ENCODE results near the gene NECAP2.
A peak's percentile ranks its signal among the peaks of the same experiment; 100 is the strongest.

NECAP2 gene, protein sequence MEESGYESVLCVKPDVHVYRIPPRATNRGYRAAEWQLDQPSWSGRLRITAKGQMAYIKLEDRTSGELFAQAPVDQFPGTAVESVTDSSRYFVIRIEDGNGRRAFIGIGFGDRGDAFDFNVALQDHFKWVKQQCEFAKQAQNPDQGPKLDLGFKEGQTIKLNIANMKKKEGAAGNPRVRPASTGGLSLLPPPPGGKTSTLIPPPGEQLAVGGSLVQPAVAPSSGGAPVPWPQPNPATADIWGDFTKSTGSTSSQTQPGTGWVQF

DNA sequence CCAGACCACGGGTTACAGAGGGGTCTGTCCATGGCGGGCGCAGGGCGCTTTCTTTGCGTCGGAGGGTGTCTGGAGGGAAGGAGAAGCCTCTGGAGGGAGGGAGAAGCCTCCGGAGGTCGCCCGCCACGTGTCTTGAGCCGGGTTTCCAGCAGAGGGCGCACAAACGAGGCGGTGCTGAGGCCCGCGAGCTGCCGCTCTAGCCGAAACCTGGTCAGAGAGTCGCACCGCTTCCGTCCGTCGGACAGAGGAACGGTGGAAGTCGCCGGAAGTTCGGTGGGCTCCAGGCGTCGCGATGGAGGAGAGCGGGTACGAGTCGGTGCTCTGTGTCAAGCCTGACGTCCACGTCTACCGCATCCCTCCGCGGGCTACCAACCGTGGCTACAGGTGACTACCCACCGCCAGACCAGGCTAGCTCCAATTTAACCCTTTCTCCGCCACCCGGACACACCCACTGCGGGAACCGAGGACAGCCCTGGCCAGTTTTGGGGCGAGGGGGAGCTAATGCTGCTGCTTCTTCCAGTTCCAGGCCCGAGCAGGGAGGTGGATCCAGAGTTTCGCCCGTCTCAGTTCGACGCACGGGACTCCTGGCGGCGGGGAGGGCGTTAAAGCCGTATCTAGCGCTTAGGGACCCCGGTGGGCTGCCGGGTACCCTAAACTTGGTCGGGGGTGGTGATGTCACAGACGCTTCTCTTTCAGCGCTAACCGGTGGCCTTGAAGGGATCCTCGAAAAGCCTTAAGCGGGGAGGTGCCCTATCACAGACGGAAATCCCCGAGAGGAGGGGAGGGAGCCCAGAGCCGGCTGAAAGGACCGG, at the start of gene NECAP2:
Gene NECAP2, plus strand, starts transcription at position 255 of the 812 bp plus-strand sequence. Its CDS starts 38 bp downstream, at position 293.
- peak within 1 kb of the TSS; percentile 86 for H3K9ac ChIP-seq (ENCODE audit: insufficient read length, low read depth)
- no peaks in the 10 kb centered on the region for H3K27me3 ChIP-seq (ENCODE audit: insufficient read depth, insufficient read length)
- peak within 1 kb of the TSS; percentile 93 for H3K4me3 ChIP-seq (ENCODE audit: insufficient read length, low read depth)
- no peaks in the 10 kb centered on the region for H3K4me1 ChIP-seq (ENCODE audit: insufficient read depth, insufficient read length)
- DNase-seq (ENCODE audit: low read depth, low spot score): peak; percentile 91
- H3K9me3 ChIP-seq (ENCODE audit: insufficient read depth, low read length): no peaks in the 10 kb centered on the region
- TF ChIP-seq ZNF274 (IDR thresholded peaks at IDR 0.05; ENCODE audit: low read depth, low read length) (no peak), SUZ12 (IDR thresholded peaks at IDR 0.05; ENCODE audit: extremely low read depth, insufficient read depth, insufficient read length) (no peak), YY1 (IDR thresholded peaks at IDR 0.05; ENCODE audit: insufficient read depth, insufficient read length) (no peak)
- H3K36me3 ChIP-seq (ENCODE audit: insufficient read depth, insufficient read length, low read length): peaks cover 40% of the 10 kb centered on the region

DNA sequence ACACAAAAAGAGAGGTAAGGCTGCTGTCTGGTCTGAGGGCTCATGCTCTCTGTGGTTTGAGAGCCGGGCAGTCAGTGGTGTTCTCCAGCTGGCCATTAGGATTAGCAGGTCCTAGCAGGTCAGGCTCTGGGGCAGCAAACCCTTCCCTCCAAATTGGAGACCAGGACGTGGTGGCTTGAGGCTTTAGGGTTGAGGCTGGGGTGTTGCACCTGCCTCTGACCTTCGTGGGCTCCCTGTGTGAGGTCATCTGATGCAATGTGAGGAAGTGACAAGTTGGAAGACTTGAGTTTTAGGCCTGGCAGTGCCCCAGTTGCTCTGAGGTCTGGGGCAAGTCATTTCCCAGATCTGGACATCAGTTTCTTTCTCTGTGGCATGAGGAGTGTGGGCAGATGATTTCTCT, 49.1 kb upstream of the NECAP2 start:
- Histone ChIP-seq H3K9me3 (ENCODE audit: insufficient read depth, low read length) (no peaks in the 10 kb centered on the region), H3K4me3 (ENCODE audit: insufficient read length, low read depth) (no peak overlapping the region), H3K9ac (ENCODE audit: insufficient read length, low read depth) (no peak overlapping the region), H3K4me1 (ENCODE audit: insufficient read depth, insufficient read length) (peaks cover 10% of the 10 kb centered on the region), H3K36me3 (ENCODE audit: insufficient read depth, insufficient read length, low read length) (peaks cover 56% of the 10 kb centered on the region), H3K27me3 (ENCODE audit: insufficient read depth, insufficient read length) (no peaks in the 10 kb centered on the region)
- no peak for DNase-seq (ENCODE audit: low read depth, low spot score)
- no peak for TF ChIP-seq ZNF274 (IDR thresholded peaks at IDR 0.05; ENCODE audit: low read depth, low read length)
- TF ChIP-seq SUZ12 (IDR thresholded peaks at IDR 0.05; ENCODE audit: extremely low read depth, insufficient read depth, insufficient read length): no peak
- TF ChIP-seq YY1 (IDR thresholded peaks at IDR 0.05; ENCODE audit: insufficient read depth, insufficient read length): no peak

DNA sequence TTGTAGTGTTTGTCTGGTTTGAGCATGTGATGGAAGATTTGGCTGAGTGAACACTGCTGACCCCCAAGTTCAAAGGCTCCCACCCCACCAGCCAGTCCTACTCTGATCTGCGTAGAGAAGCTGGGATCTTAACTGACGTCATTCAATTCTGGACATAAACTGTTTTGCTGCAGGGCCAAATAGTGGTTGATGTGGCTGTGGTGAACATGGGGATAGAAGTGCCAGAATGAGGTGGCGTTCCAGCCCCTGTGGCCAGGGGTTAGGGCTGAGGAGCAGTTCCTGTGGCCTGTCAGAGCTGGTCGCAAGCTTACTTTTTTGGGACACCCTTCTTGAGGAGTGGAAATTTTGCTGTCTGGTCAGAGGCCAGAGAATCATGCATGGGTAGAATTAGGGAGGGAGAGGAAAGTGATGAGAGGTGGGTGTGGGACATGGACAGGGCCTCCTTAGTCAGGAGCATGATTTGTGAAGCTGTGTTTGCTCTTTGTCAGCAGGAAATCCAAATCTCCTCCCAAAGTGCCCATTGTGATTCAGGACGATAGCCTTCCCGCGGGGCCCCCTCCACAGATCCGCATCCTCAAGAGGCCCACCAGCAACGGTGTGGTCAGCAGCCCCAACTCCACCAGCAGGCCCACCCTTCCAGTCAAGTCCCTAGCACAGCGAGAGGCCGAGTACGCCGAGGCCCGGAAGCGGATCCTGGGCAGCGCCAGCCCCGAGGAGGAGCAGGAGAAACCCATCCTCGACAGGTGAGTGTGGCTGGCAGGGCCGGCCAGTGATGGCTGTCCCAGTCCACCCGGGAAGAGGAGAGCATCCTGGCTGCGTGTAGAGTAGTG, 47.6 kb upstream of the NECAP2 start:
- Histone ChIP-seq H3K4me1 (ENCODE audit: insufficient read depth, insufficient read length) (peaks cover 10% of the 10 kb centered on the region), H3K9ac (ENCODE audit: insufficient read length, low read depth) (no peak overlapping the region), H3K27me3 (ENCODE audit: insufficient read depth, insufficient read length) (no peaks in the 10 kb centered on the region), H3K4me3 (ENCODE audit: insufficient read length, low read depth) (no peak overlapping the region), H3K36me3 (ENCODE audit: insufficient read depth, insufficient read length, low read length) (peaks cover 66% of the 10 kb centered on the region), H3K9me3 (ENCODE audit: insufficient read depth, low read length) (no peaks in the 10 kb centered on the region)
- DNase-seq (ENCODE audit: low read depth, low spot score): no peak
- TF ChIP-seq ZNF274 (IDR thresholded peaks at IDR 0.05; ENCODE audit: low read depth, low read length) (no peak), YY1 (IDR thresholded peaks at IDR 0.05; ENCODE audit: insufficient read depth, insufficient read length) (no peak), SUZ12 (IDR thresholded peaks at IDR 0.05; ENCODE audit: extremely low read depth, insufficient read depth, insufficient read length) (no peak)

DNA sequence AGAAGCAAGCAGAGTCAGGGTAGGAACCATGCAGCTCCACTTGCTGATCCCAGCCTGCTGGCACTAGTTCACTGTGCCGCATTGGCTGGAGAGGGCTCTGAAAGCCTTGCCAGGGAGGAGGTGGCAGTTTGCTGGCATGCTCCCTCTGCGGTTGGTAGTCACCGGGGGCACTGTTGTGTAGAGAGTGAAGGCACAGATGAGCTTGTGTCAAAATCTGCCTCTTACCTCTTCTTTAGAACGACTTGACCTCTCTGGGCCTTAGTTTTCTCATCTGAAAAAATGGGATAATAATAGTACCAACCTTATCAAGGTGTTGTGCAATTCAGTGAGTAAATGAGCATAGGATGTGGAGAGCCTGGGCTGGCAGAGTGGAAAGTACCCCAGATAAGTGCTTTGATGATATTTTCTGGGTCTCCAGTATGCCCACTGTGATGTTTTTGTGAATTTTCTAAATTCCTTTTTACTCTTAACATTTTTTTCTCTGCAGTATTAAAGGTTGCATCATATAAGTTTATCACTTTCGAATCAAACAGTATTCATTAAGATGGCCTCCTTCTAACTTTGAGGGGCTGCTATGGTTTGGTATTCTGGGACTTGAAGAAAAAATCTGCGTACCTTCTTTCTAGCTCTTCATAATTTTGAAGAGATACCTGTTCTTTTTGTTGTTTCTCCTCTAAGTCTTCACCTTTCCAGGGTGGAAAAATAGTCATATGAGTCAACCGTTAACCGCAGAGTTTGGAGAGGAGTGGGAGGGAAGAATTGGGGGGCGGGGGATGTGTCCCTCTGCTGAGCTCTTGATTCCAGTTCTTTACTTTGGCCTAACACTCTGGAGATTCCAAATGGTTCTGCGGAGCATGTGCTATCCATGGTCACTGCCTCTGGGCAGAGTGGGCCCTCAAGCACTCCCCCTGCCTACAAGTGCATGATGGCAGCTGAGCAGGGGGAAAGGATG, 46.7 kb upstream of the NECAP2 start:
- DNase-seq (ENCODE audit: low read depth, low spot score): no peak
- peaks cover 74% of the 10 kb centered on the region for H3K36me3 ChIP-seq (ENCODE audit: insufficient read depth, insufficient read length, low read length)

DNA sequence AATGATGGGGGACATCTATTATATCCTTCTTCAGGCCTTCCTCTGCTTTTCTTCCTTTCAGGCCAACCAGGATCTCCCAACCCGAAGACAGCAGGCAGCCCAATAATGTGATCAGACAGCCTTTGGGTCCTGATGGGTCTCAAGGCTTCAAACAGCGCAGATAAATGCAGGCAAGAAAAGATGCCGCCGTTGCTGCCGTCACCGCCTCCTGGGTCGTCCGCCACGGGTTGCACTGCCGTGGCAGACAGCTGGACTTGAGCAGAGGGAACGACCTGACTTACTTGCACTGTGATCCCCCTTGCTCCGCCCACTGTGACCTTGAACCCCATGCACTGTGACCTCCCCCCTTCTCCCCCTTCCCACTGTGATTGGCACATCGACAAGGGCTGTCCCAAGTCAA, 45.5 kb upstream of the NECAP2 start:
- no peak for TF ChIP-seq SUZ12 (IDR thresholded peaks at IDR 0.05; ENCODE audit: extremely low read depth, insufficient read depth, insufficient read length)
- no peak for TF ChIP-seq ZNF274 (IDR thresholded peaks at IDR 0.05; ENCODE audit: low read depth, low read length)
- TF ChIP-seq YY1 (IDR thresholded peaks at IDR 0.05; ENCODE audit: insufficient read depth, insufficient read length): no peak
- Histone ChIP-seq H3K4me3 (ENCODE audit: insufficient read length, low read depth) (no peak overlapping the region), H3K36me3 (ENCODE audit: insufficient read depth, insufficient read length, low read length) (peaks cover 80% of the 10 kb centered on the region), H3K27me3 (ENCODE audit: insufficient read depth, insufficient read length) (no peaks in the 10 kb centered on the region), H3K4me1 (ENCODE audit: insufficient read depth, insufficient read length) (peaks cover 10% of the 10 kb centered on the region), H3K9me3 (ENCODE audit: insufficient read depth, low read length) (no peaks in the 10 kb centered on the region), H3K9ac (ENCODE audit: insufficient read length, low read depth) (no peak overlapping the region)
- no peak for DNase-seq (ENCODE audit: low read depth, low spot score)

More for the DNA sequence above, 46.7 kb upstream of the NECAP2 start:
- H3K4me1 ChIP-seq (ENCODE audit: insufficient read depth, insufficient read length): peaks cover 10% of the 10 kb centered on the region
- TF ChIP-seq SUZ12 (IDR thresholded peaks at IDR 0.05; ENCODE audit: extremely low read depth, insufficient read depth, insufficient read length): no peak
- no peak for TF ChIP-seq YY1 (IDR thresholded peaks at IDR 0.05; ENCODE audit: insufficient read depth, insufficient read length)
- no peak for TF ChIP-seq ZNF274 (IDR thresholded peaks at IDR 0.05; ENCODE audit: low read depth, low read length)
- no peak overlapping the region for H3K9ac ChIP-seq (ENCODE audit: insufficient read length, low read depth)
- no peak overlapping the region for H3K4me3 ChIP-seq (ENCODE audit: insufficient read length, low read depth)
- no peaks in the 10 kb centered on the region for H3K9me3 ChIP-seq (ENCODE audit: insufficient read depth, low read length)
- no peaks in the 10 kb centered on the region for H3K27me3 ChIP-seq (ENCODE audit: insufficient read depth, insufficient read length)

DNA sequence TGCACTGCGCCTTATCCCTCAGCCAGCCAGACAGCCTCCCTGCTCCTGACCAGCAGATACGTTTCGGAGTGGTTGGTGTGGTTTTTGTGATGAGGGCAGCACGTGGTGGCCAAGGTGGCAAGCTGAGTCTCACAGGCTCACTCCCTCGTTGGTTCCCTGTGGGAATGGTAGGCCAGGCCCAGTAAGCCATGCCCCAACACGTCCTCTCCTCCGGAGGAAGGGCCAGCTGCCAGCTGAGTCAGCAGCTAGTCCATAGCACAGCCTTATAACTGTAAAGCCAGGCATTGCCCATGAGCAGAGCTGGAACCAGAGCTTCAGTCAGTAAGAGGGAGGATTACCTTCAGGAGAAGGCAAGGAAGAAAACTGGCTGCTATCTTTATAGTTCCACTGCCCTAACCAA, 43.9 kb upstream of the NECAP2 start:
- DNase-seq (ENCODE audit: low read depth, low spot score): no peak
- no peak overlapping the region for H3K4me3 ChIP-seq (ENCODE audit: insufficient read length, low read depth)
- TF ChIP-seq YY1 (IDR thresholded peaks at IDR 0.05; ENCODE audit: insufficient read depth, insufficient read length) (no peak), ZNF274 (IDR thresholded peaks at IDR 0.05; ENCODE audit: low read depth, low read length) (no peak), SUZ12 (IDR thresholded peaks at IDR 0.05; ENCODE audit: extremely low read depth, insufficient read depth, insufficient read length) (no peak)
- H3K36me3 ChIP-seq (ENCODE audit: insufficient read depth, insufficient read length, low read length): peaks cover 69% of the 10 kb centered on the region
- H3K4me1 ChIP-seq (ENCODE audit: insufficient read depth, insufficient read length): peaks cover 5% of the 10 kb centered on the region
- H3K27me3 ChIP-seq (ENCODE audit: insufficient read depth, insufficient read length): no peaks in the 10 kb centered on the region
- H3K9ac ChIP-seq (ENCODE audit: insufficient read length, low read depth): no peak overlapping the region
- H3K9me3 ChIP-seq (ENCODE audit: insufficient read depth, low read length): no peaks in the 10 kb centered on the region

Measured in NT2/D1 (cell line).